T follicular helper cell (primary cell): ENCODE results near the gene GRM4.

Experiments
- DNase-seq: peaks from one replicate; pipeline ENCODE4 v3.0.0-alpha.2; 2020; ENCODE audit warnings: low read depth

GRM4 gene

DNA sequence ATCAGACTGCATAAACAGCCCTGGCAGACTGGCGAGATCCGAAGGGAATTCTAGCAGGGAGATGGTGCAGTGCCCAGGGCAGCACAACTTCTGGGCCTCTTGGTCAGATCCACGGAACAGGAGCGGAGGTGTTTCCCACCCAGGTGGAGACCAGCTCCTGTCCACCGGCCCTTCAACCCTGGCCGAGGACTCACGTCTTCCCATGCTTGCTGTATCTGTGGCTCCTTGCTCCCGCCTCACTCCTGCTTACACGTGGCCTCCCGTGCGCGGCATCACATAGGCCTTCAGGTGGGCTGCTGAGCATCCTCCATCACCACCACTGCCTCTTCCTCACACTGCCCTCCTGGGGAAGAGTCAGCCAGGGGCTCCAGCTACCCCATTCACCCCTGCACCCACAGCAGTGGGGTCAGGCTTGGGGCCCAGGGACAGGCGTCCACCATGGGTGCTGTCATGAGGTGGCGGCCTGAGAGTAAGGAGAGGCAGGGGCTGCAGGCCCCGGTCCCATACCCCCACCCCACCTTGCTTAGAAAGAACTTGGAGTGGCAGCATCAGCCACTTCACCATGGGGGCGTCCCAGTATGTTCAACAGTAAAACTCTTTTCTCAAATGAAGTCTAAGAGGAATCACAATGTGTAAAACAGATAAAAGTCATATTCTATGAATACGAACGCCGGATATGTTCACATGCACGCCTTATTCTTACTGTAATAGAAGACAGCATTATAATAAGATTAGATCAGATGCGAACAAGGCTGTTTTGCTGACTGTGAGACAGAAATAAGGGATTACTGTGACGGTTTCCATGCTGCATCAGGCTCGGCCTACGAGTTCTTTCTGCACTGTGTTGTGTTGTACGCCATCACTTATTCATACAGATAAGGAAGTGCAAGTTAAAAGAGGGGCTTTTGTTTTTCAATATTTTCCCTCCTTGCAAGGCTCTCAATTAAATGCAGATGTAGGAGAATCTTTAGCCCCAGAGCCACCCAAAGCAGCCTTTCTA, 165.4 kb downstream of the GRM4 start:
- DNase-seq: no peak

DNA sequence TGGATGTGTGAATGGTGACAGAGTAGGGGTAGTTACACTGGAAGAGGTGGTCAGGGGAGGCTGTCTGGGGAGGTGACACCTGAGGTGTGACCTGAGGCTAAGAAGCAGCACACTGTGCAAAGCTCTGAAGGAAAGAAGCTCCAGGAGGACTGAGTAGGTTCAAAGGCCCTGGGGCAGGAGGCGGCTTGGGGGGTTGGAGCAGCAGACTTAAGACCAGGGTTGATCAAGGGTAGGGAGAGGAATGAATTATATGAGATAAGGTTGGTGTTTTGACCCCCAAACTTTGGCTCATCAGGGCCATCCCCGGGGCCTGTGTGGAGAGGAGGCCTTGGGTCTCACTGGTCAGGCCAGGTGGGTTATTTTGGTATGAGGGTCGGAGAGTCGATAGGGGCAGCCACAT, 166.1 kb downstream of the GRM4 start:
- no peak for DNase-seq

DNA sequence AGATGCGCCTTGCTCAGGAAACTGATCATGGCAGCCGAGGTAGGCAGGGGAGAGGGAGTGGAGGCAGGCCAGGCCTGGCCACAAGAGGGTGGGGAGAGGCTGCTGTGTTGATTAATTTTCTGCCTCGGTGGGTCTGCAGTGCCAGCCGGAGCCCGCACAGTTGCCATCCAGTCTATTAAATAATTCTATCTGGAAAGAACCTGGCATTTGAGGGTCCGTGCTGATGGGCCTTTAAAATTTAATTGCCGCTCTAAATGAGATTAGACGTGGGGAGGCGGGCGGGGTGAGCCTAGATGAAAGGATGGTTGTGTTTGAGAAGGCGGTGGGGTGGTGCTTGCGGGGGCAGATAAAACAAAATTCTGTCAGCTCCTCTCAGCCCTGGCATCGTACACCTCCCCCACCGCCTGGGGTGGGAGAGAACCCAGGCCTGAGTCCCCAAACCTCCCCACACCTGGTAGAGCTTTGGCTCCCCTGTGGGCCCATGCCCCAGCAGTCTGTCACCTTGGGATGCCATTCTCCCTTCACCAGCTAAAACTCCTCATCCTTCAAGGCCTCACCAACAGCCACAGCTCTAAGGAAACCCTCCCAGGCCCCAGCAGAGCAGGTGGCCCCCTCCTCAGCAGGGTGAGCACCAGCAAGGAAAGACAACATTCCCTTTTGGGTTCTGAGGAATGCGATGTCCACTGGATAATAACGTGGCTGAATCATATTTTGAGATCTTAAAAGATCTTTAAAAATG, 167.3 kb downstream of the GRM4 start:
- no peak for DNase-seq

DNA sequence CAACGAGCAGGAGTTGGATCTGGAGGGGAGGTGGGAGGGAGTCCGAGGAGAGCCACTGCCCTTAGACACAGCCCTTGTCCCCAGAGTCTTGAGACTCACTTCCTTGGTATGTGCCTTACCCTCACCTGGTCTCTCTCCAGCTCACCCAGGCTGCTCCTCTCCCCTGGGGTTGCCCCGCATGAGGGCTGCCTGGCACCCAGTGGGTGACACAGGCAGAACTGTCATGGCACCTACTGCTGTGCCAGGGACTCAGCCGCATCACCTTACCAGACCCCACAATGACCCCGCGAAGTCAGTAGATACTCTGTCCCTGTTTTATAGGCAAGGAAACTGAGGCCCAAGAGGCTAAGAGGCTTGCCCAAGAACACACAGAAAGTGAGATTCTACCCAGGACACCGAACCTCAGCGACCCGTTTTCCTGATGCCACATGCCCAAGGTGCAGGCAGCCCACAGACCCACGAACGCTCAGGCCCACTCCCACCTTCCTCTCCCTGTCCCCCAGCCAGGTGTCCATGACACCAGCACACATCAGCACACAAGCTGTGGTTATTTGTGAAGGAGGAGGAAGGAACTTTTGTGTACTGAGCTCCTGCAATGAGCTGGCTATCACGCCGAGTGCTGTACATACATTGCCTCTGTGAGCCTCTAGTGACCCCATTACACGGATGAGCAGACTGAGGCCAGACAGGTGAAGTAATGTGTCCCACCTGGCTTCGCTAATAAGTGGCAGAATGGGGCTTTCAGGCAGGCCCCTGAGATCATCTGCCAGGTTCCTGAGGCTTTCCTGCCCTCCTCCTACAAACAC, 168.1 kb downstream of the GRM4 start:
- DNase-seq: no peak

DNA sequence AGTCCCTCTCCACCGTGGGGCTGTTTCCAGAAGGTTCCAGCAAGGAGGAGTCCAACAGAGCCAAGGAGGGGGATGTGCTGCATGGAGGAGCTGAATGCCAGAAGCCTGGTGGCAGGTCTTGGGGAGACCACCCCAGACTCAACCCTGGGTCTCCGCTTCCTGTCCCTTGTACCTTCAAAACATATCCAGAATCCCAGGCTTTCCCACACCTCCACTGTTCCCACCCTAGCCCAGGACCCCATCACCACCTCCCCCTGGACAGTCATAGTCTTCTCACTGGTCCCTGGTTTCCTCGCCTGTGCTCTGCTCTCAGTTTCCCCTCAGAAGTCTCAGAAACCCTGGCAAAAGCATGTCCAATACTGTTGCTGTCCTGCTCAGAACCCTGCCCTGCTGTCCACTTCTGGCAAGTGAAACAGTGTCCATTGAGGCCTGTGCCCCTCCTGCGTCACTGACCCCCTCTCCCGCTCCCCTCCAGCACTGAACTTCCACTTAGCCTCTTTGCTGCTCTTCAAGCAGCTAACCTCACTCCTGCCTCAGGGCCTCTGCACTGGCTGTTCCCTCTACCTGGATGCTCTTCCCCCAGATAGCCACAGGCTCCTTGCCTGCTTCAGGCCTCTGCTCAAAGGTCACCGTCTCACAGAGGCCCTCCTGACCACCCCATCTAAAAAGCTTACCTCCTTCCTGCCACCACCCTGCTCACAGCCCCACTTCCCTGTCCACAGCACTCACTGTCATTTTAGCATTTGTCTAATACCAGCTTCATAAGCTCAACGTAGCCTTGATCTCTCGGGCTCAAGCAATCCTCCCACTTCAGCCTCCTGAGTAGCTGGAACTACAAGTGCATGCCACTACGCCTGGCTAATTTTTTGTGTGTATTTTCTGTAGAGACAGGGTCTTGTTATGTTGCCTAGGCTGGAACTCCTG, 169.2 kb downstream of the GRM4 start:
- DNase-seq: no peak

DNA sequence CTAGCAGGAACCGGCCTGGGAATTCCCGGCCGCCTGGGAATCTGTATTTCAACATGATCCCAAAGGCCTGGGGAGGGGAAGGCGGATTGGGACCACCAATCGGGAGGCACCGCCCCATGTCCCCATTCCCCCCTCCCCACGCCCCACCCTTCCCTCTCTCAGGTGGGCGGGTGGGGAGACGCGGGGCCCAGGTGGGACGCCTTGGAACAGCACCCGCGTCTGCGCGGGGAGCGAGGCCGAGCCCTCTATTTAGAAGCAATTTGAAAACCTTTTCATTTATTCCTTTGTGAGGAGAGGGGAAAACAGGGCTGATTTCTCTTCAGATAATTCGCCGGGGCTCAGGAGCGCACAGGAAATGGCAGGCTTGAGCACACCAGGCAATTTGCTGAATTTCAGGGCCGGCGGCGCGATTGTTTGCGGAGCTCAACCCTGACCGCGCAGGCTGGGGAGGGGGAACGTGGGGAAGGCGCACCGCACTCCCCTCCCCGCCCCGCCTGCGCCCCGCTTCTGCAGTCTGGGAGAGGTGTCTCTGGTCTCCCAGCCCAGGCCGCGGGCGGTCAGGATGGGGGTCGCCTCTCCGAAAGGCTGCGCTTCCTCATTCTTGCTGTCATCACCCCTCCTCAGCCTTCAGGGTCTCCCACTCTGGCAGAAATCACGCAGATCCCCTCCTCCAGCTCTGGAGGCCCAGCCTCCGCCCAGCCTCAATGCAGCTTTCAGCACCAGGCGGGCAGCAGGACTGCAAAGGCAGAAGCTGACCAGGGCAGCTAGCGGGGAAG, 170.0 kb downstream of the GRM4 start:
- DNase-seq: no peak

DNA sequence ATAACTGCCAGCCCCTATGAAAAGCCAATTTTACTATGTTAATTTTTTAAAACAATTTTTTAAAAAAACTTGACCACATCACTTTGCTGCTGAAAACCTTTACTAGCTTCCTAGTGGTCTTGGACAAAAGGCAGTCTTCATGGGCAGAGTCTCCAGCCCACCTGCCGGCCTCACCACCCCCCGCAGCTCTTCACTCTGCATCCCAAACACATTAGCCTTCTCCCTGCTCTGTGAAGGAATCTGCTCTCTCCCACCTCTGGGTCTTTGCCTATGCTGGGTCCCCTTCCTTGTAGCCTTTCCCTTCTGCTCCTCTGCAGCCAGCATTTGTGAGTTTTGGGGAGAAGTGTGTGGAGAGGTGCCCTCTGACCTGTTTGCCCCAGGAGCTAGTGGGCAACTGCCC, 171.4 kb downstream of the GRM4 start:
- DNase-seq: no peak

DNA sequence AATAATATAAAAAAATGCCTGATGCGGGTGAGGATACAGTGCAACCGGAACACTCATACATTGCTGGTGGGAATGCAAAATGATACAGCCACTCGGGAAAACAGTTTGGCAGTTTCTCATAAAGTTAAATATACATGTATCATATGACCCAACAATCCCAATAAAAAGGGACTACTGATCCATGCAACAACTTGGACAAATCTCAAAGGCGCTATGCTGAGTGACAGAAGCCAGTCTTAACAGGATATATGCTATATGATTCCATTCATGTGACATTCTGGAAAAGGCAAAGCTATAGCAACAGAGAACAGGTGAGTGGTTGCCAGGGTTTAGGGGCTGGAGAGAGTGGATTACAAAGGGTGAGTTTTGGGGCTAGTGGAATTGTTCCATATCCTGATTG, 171.9 kb downstream of the GRM4 start:
- no peak for DNase-seq

DNA sequence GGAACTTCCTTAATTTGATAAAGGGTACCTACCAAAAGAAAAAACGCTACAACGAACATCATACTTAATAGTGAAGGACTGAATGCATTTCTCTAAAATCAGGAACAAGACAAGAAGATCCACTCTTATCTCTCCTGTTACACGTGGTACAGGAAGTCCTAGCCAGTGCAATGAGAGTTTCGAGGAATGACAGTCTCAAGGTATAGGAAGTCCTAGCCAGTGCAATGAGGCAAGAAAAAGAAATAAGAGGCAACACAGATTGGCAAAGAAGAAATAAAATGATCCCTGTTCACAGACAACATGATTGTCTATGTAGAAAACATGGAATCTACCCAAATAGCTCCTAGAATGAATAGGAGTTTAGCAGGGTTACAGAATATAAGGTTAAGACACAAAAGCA, 174.3 kb downstream of the GRM4 start:
- DNase-seq: no peak
